ENCODE data around the gene SPDYE1.
"Not testable (repeated sequence)": the region's sequence is repeated elsewhere in the genome, so short reads cannot be mapped to it uniquely, and the experiment has no call there.

SPDYE1 gene

GRCh38 chr7:43994681-43995080 is 3.0 kb upstream of the SPDYE1 start:
- not testable (repeated sequence) for DNase-seq

DNA sequence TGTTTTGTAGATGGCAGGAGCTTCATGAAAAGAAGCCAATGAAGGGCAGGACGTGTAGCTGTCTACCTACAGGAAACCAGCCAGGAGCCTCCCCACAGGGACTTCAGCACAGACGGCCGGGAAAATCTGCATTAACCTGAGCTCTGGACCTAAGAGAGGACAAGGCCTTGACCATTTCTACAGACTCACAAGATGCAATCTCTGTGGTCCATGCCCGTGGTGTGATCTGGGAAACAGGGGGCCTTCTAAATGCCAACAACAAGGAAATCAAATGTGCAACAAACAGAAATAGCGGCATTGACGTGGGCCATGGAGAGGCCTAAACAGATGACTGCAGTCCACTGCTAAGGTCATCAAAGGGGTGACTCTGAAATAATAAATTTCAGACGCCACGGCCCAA is 14.4 kb downstream of the SPDYE1 start:
- DNase-seq: not testable (repeated sequence)

- not testable (repeated sequence) for DNase-seq
Measured at GRCh38 chr7:44015090-44015489, 17.4 kb downstream of the SPDYE1 start.

DNA sequence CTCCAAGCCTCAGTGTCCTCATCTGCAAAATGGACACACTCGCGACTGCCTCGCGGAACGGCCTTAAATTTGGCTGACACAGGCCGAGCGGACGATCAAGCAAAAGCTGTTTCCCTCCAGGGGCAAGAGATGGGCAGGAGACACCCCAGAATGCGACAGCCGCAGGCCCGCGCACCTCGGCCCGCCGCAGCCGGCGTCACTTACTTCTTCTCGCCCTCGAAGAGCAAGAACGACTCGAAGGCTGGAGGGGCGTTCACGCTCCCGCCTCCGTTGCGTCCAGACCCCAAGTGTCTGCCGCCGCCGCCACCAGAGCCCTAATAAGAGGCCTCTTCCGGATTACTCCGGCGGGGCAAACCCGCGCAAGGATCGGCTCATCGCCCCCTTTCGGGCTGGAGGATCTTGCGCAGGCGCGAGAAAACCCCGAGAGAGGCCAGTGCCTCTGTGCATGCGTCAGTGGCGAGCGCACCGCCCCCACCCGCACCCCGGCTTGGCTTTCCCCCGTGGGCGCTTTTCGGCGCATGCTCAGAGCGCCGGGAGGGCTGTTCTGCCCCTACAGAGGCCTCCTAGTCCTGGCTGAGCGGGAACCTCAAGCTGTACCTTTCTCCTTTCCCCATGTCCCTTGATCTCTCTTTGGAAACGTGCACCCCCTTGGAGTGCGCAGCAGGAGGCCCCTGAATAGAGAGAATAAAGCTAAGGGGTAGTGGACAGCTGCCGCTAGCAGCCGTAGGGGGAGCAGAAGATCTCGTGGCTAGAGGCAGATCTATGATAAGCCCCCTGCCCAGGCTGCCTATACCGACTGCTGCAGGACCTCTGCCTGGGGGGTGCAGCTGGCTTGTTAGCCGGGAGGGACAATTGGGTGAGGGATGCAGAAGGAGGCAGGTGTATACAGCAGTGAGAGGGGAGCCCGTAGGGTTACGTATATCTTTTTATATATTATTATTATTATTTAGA is 21.4 kb downstream of the SPDYE1 start:
- peak; percentile 98 for DNase-seq

- not testable (repeated sequence) for DNase-seq
Measured at GRCh38 chr7:44019825-44020224, 22.1 kb downstream of the SPDYE1 start.

DNA sequence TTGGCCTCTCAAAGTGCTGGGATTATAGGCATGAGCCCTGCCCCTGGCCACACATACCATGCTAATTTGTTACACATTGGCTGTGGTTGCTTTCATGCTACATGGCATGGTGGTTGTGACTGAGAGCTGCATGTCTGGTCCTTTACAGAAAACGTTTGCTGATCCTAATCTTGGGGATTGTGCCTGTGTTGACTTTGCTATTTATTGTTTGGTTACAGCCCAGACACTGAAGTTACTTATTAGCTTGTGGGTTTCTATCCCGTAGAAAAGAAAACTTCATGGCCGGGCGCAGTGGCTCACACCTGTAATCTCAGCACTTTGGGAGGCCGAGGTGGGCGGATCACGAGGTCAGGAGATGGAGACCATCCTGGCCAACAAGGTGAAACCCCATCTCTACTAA is 24.4 kb downstream of the SPDYE1 start:
- not testable (repeated sequence) for DNase-seq

DNA sequence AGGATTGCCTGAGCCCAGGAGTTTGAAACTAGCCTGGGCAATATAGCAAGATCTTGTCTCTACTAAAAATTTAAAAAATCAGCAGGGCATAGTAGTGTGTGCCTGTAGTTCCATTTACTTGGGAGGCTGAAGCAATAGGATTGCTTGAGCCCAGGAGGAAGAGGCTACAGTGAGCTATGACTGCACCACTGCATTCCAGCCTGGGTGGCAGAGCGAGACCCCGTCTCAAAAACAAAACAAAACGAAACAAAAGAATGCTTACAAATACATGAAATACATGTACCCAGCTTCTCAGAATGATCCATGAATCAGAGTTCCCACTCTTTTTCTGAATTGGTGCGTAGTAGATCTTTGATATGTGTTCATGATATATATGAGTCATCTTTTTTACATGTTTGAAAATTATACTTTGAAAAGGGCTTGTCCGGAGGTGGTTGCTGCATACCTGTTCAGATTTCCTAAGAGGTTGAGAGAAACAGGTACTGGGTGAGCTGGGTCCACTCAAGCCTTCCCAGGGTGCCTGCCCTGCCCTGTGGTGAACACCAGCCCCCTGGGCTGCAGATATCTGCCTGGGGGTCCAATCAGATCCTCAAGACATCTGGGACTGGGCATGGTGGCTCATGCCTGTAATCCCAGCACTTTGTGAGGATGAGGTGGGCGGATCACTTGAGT is 25.2 kb downstream of the SPDYE1 start:
- DNase-seq: not testable (repeated sequence)

DNA sequence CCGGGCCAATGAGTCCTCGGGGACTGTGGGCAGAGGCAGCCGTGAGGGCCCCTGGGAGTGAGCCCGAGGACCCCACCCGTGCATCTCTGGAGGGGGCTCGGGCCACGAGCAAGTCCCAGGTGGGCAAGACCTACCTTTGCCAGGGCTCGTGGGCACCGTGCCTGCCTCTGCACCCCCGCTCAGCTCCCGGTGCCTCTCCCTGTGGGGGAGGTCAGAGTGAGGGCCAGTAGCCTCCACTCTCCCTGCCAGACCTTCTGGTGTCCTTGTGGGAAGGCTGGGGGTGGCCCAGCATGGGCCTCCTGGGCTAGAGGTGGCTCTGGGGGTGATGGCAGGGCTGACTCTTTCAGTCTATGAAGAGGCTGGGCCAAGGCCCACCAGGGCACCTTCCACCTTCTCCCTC is 31.7 kb downstream of the SPDYE1 start:
- not testable (repeated sequence) for DNase-seq

DNA sequence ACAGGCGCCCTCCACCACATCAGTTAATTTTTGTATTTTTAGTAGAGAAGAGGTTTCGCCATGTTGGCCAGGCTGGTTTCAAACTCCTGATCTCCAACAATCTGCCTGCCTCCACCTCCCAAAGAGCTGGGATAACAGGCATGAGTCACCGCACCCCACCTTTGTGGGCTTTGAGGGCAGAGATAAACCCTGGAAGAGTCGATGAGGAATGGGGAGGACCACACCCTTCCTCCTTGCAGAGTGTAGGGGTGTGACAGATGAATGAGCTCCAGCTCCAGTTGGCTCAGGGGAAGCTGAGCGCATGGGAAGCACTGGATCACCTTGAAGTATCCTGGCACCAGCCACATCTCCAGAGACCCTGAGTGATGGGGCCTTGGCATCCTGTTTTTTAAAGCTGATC is 32.3 kb downstream of the SPDYE1 start:
- DNase-seq: not testable (repeated sequence)

DNA sequence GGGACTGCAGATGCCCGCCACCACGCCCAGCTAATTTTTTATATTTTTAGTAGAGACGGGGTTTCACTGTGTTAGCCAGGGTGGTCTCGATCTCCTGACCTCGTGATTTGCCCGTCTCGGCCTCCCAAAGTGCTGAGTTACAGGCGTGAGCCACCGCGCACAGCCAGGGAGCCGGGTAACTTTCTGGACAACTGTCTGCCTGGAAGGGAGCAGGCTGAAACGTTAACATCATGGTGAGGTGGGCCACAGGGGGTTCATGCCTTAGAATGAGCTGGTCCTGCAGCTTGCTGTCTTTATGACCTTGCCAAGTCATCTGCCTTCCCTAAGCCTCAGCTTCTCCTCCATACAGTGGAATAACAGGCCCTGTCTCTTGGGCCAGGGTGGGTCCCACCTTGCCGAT is 33.6 kb downstream of the SPDYE1 start:
- not testable (repeated sequence) for DNase-seq

DNA sequence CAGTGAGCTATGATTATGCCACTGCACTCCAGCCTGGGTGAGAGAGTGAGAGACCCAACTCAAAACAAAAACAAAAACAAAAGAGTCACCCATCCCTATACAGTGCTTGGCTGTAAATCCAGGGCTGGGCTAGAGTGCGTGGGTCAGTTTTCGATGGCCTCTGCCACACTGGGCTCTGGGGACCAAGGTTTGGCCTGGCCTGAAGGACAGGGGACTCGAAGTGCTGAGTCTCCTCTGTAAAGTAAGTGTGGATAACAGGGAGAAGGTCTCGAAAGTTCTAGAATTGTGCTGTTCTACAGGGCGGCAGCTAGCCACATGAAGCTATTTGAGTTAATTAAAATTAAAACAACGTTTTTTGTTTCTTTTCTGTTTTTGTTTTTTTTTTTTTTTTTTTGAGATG is 34.3 kb downstream of the SPDYE1 start:
- DNase-seq: not testable (repeated sequence)

- not testable (repeated sequence) for DNase-seq
Measured at GRCh38 chr7:44033971-44034844, 36.5 kb downstream of the SPDYE1 start.

DNA sequence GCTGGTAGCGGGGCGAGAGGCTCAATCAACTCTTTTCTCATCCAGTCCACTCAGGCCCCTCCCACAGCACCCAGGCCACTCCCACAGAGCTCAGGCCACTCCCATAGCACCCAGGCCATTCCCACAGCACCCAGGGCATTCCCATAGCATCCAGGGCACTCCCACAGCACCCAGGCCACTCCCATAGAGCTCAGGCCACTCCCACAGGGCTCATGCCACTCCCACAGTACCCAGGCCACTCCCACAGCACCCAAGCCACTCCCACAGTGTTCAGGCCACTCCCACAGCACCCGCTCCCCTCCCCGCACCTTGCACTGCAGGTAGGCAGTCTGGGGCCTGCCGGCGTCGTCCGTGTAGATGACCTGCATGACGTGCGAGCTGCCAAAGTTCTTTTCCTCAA is 38.7 kb downstream of the SPDYE1 start:
- not testable (repeated sequence) for DNase-seq

DNA sequence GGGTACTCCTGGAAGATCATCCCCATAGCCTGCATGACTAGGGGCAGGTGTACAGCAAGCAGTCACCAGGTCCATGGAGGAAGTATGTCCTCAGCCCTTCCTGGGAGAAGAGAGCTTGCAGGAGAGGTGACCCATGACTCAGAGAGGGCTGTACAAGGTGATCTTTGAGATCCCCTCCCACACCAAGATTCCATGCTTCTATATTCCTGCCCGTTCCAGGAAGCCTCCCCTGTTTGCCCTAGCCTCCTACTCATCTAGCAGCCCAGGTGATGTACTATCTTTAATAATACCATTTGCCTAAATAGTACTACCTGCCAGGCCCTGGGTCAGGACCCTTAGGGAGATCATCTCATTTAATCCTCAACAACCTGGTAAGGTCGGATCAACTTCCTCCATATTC is 40.3 kb downstream of the SPDYE1 start:
- DNase-seq: not testable (repeated sequence)

DNA sequence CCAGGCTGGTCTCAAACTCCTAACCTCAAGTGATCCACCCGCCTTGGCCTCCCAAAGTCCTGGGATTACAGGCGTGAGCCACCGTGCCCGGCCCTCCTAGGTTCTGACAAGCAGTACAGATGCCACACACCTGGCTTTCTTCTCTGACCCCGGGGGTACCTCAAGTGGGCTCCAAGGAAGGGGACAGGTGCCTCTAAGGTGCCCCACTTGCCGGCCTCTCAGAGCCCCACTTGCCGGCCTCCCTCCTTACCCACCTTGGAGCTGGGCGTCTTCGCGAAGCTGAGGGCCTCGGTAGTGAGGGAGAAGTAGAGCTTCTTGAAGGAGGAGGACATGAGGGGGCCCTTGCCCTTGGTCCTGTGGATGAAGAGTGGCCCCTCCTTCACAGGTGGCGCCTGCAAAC is 40.9 kb downstream of the SPDYE1 start:
- not testable (repeated sequence) for DNase-seq

GRCh38 chr7:44038961-44039558 is 41.4 kb downstream of the SPDYE1 start:
- peak; percentile 79 for DNase-seq

DNA sequence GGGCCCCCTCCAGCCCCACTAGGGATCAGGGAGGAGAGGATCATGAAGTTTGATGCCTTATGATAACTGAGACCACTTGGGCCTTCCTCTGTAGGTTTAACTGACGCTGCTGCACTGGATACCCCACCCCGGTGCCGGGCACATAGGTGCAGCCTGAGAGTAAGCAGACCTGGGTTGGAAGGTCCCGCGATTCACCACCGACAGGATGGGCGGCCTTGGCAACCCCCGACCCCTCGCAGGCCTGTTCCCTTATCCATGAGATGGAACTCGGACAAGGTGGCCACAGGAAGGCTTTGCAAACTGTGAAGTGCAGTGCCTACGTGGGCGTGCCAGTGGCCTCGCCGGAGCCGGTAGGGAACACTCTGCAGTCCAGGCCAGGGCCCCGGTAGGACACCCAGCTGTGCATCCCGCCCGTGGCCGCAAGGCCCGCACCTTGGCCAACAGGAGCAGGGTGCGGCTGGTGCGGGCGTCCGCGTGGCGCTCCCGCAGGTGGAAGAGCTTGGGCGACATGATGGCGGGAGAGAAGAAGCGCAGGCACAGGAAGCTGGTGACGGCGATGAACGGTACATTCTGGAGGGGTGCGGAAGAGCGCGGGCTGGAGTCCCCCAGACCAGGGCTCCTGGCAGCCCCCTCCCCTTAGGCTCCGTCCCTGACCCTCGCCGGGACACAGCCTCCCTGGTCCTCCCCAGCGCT is 42.2 kb downstream of the SPDYE1 start:
- not testable (repeated sequence) for DNase-seq

DNA sequence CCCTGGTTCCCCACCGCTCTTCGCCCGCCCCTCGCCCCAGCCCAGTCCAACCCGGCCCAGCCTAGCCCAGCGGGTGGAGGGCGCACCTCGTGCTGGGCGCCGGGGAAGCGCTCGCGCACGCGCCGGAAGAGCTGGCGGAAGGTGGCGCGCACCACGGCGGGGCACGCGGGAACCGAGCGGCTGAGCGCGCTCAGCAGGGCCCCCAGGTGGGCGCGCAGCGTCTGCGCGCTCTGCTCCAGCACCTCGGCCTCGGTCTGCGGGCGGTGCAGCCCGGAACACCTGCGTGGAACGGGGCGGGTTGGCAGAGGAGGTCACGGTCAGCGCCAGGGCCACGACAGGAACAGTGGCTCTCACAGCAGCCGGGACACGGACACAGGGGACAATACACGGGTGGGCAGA is 42.8 kb downstream of the SPDYE1 start:
- not testable (repeated sequence) for DNase-seq

DNA sequence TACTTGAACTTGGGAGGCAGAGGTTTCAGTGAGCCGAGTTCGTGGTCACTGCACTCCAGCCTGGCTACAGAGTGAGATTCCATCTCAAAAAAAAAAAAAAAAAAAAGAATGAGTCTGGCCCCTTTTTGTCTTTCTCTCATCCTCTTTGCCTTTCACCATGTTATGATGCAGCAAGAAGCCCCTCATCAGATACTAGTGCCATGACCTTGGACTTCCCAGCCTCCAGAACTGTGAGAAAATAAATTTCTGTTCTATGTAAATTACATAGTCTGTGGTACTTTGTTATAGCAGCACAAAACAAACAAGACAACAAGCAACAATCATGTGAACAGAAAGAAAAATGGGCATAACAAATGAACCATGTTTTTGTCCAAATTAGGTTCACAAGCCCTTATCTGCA is 44.5 kb downstream of the SPDYE1 start:
- DNase-seq: no peak

DNA sequence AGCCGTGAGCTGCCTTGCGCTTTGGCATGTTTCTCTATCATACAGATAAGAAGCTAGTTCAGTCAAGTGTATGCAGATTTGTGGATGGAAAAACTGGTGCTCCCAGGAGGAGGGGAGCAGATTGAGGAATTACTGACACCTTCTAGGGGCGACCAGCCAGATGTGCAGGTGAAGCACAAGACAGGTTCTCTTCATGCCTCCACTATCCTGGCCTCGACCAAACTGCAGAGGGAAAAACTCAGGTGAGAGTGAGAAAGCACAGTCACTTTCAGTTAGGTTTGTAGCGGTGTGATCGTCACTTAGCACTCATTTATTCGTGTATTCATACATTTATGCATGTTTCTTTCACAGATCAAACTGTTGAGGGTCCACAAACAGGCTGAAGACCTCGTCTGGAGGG is 46.2 kb downstream of the SPDYE1 start:
- DNase-seq: no peak

DNA sequence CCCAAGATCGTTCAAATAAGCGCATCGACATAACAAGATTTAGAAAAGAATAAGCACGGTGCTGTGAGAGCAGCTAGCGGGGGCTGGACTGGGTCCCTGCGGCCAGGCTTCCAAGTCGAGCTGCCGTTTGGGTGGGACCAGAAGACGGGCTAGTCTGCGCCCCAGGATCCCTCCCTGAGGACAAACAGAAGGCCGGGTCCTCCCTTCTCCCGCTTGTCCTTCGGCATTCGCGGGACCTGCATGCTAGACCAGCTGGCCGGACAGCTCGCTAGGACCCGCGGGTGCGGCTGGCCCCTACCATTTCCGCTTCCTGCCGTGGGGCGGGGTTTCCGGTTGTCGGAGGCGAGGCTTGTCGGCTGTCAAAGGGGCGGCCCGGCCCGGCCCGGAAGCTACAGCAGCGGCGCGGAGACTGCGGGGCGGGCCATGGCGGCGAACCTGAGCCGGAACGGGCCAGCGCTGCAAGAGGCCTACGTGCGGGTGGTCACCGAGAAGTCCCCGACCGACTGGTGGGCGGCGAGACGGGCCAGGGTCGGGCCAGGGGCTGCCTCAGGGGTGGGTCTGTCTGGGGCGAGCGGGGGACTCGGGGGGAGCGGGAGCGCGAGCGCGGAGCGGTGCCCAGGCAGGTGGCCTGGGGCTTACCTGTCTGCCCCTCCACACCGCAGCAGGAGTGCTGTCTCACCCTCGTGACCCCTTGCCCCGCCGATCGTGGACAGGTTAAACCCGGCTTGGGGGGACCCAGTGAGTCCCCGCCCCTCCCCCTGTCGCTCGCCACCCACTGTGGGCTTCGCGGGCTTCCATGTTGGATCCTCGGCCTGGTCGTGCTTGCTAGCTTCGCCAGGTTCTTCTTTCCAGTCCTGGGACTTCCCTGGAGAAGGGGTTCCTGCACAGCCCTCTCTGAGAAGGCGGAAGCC is 46.9 kb downstream of the SPDYE1 start, which contains the start of gene DBNL:
Gene DBNL (plus strand): TSS at position 388 of the 911 bp plus-strand sequence. CDS start 36 bp downstream, at position 424.
- peak; percentile 97 for DNase-seq

All from right forelimb (tissue), 1 donor.